ENCODE data around the gene MYL7.

- no peak for TF ChIP-seq YY1 (IDR thresholded peaks at IDR 0.05; ENCODE audit: insufficient read depth, insufficient read length)
- no peak for TF ChIP-seq ZNF274 (IDR thresholded peaks at IDR 0.05; ENCODE audit: low read depth, low read length)
- no peak for TF ChIP-seq SUZ12 (IDR thresholded peaks at IDR 0.05; ENCODE audit: extremely low read depth, insufficient read depth, insufficient read length)
These were observed 791 bp downstream of the MYL7 start for GRCh38 chr7:44140341-44140740.
